Endothelial cell (in vitro differentiated cells): ENCODE data around the gene HSPBP1. TPM values are rescaled to one million over a fixed set of nuclear protein-coding genes. Genes with fewer than 3 reads are reported as not detected.

Experiments
- DNase-seq: peaks from one replicate; pipeline ENCODE4 v3.0.0; 2021; ENCODE audit warnings: low spot score
- H3K27ac Mint-ChIP-seq: one replicate; pipeline ENCODE4 v1.8.0; 2021; ENCODE audit warnings: mixed read lengths, inconsistent platforms; ENCODE audit not compliant: unreplicated experiment
- H3K27me3 Mint-ChIP-seq: one replicate; pipeline ENCODE4 v1.8.0; 2021; ENCODE audit warnings: mild to moderate bottlenecking, moderate library complexity, mixed read lengths, inconsistent platforms; ENCODE audit not compliant: unreplicated experiment
- H3K36me3 Mint-ChIP-seq: one replicate; pipeline ENCODE4 v1.8.0; 2021; ENCODE audit warnings: mild to moderate bottlenecking, low read depth, mixed read lengths, inconsistent platforms; ENCODE audit not compliant: unreplicated experiment
- H3K4me1 Mint-ChIP-seq: one replicate; pipeline ENCODE4 v1.8.0; 2021; ENCODE audit warnings: mild to moderate bottlenecking, mixed read lengths, inconsistent platforms; ENCODE audit not compliant: unreplicated experiment
- H3K4me3 Mint-ChIP-seq: one replicate; pipeline ENCODE4 v1.8.0; 2021; ENCODE audit warnings: mild to moderate bottlenecking, mixed read lengths, inconsistent platforms; ENCODE audit not compliant: unreplicated experiment
- H3K9me3 Mint-ChIP-seq: one replicate; pipeline ENCODE4 v1.8.0; 2021; ENCODE audit warnings: mixed read lengths, inconsistent platforms; ENCODE audit not compliant: unreplicated experiment
- CTCF ChIP-seq: fragments of 200-600 bp; sonication (generic); IDR thresholded peaks from one replicate; pipeline ENCODE4 v1.5.0; 2021; ENCODE audit warnings: antibody characterized with exemption; ENCODE audit not compliant: unreplicated experiment
- total RNA-seq: library from RNA; stranded (reverse); fragmentation: NEBNext Ultra II Directional; extraction: Animal tissue kit (Norgen Biotek cat#: 25700); gene quantifications from one replicate; pipeline ENCODE4 v1.2.1, GENCODE V29; 2021; ENCODE audit not compliant: unreplicated experiment

HSPBP1 gene
- total RNA-seq, 1 donor from 2014 or later: 24.6 TPM

GRCh38 chr19:55257461-55258420, 22.2 kb downstream of the HSPBP1 start:
- DNase-seq: peak; percentile 23
- Mint-ChIP-seq H3K27me3 (peaks cover 14% of the 10 kb centered on the region), H3K36me3 (peaks cover 16% of the 10 kb centered on the region), H3K4me1 (peaks cover 47% of the 10 kb centered on the region), H3K9me3 (no peaks in the 10 kb centered on the region), H3K4me3 (peak overlapping the region; percentile 99), H3K27ac (peak overlapping the region; percentile 83)
- TF ChIP-seq CTCF: no peak

- no peak for DNase-seq
- TF ChIP-seq CTCF: no peak
- Mint-ChIP-seq H3K4me3 (peak overlapping the region; percentile 99), H3K27ac (peak overlapping the region; percentile 83), H3K4me1 (peaks cover 47% of the 10 kb centered on the region), H3K36me3 (peaks cover 12% of the 10 kb centered on the region), H3K9me3 (no peaks in the 10 kb centered on the region), H3K27me3 (peaks cover 14% of the 10 kb centered on the region)
Observed at GRCh38 chr19:55256562-55257460, 23.1 kb downstream of the HSPBP1 start.

GRCh38 chr19:55255618-55256423, 24.1 kb downstream of the HSPBP1 start:
- peak overlapping the region; percentile 2 for H3K27ac Mint-ChIP-seq
- DNase-seq: no peak
- no peaks in the 10 kb centered on the region for H3K9me3 Mint-ChIP-seq
- peaks cover 14% of the 10 kb centered on the region for H3K36me3 Mint-ChIP-seq
- H3K4me1 Mint-ChIP-seq: peaks cover 47% of the 10 kb centered on the region
- no peak for TF ChIP-seq CTCF
- H3K4me3 Mint-ChIP-seq: peak overlapping the region; percentile 99
- peaks cover 17% of the 10 kb centered on the region for H3K27me3 Mint-ChIP-seq

- TF ChIP-seq CTCF: no peak
- peaks cover 16% of the 10 kb centered on the region for H3K36me3 Mint-ChIP-seq
- H3K27me3 Mint-ChIP-seq: peaks cover 16% of the 10 kb centered on the region
- peaks cover 42% of the 10 kb centered on the region for H3K4me1 Mint-ChIP-seq
- no peaks in the 10 kb centered on the region for H3K9me3 Mint-ChIP-seq
- no peak for DNase-seq
- H3K27ac Mint-ChIP-seq: no peak overlapping the region
- no peak overlapping the region for H3K4me3 Mint-ChIP-seq
Observed at GRCh38 chr19:55254625-55254977, 25.3 kb downstream of the HSPBP1 start.
